ENCODE data around the gene SYNGR3. TPM values are rescaled to one million over a fixed set of nuclear protein-coding genes. Genes with fewer than 3 reads are reported as not detected.
"Not testable (repeated sequence)": the region's sequence is repeated elsewhere in the genome, so short reads cannot be mapped to it uniquely, and the experiment has no call there.

The SYNGR3 gene
- total RNA-seq, 1 donor from 2014 or later, result 6.0 TPM

DNA sequence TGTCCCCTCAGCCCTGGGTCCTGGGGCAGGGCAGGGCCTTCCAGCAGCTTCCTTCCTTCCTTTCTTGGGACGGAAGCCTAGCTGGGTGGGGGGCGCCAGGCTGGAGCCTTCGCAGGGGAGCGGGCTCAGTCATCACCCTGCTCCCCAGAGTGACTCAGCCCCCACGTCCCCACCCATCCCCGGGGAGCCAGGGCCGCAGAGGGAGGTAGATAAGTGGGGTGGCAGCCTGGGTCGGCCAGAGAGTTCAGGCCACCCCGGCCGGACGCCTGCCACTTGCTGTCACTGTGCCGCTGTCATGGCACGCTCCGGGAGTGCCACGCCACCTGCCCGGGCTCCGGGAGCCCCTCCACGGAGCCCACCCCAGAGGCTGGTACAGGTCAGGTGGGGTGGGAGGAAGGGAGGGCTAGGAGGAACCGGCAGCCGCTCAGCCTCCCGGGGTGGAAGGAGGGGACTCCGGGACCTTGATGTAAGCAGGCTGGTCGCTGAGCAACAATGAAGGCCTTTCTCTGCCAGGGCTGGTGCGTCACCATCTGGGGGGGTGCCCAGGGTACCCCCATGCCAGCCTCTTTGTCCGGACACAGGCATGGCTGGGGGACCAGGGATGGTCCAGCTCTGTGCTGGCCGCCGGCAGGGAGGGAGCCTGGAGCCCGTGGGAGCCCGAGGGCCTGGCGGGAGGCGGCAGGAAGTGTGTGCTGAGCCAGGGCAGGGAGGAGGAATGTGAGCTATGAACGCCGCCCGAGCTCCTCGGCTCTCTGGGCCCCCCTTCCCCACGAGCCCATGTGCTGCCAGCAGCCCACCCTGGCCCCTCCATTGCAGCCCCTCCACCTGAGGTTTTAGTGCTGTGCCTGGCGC is 43.5 kb downstream of the SYNGR3 start:
- Histone ChIP-seq H3K9me3 (ENCODE audit: insufficient read depth, low read depth, low read length) (no peaks in the 10 kb centered on the region), H3K79me2 (ENCODE audit: insufficient read depth, low read length) (peaks cover 62% of the 10 kb centered on the region), H2AFZ (ENCODE audit: low read depth, low read length) (peak overlapping the region; percentile 65), H3K36me3 (ENCODE audit: insufficient read depth, low read length) (no peaks in the 10 kb centered on the region), H3K4me1 (ENCODE audit: insufficient read depth, low read length) (peaks cover 55% of the 10 kb centered on the region), H3K27me3 (ENCODE audit: insufficient read depth, low read length) (no peaks in the 10 kb centered on the region), H4K20me1 (ENCODE audit: insufficient read depth, low read length) (peaks cover 17% of the 10 kb centered on the region), H3K27ac (ENCODE audit: low read depth, low read length) (peak overlapping the region; percentile 95), H3K9ac (ENCODE audit: low read length) (peak overlapping the region; percentile 89), H3K4me2 (ENCODE audit: low read length) (peak overlapping the region; percentile 99), H3K4me3 (ENCODE audit: insufficient read depth, low read depth, low read length) (peak overlapping the region; percentile 75)
- TF ChIP-seq, protein P1, sequence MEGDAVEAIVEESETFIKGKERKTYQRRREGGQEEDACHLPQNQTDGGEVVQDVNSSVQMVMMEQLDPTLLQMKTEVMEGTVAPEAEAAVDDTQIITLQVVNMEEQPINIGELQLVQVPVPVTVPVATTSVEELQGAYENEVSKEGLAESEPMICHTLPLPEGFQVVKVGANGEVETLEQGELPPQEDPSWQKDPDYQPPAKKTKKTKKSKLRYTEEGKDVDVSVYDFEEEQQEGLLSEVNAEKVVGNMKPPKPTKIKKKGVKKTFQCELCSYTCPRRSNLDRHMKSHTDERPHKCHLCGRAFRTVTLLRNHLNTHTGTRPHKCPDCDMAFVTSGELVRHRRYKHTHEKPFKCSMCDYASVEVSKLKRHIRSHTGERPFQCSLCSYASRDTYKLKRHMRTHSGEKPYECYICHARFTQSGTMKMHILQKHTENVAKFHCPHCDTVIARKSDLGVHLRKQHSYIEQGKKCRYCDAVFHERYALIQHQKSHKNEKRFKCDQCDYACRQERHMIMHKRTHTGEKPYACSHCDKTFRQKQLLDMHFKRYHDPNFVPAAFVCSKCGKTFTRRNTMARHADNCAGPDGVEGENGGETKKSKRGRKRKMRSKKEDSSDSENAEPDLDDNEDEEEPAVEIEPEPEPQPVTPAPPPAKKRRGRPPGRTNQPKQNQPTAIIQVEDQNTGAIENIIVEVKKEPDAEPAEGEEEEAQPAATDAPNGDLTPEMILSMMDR (IDR thresholded peaks at IDR 0.05; ENCODE audit: insufficient read depth, low read depth, low read length), result no peak
- no peak for TF ChIP-seq EZH2 (IDR thresholded peaks at IDR 0.05; ENCODE audit: insufficient read depth, low read length)
- DNase-seq (ENCODE audit: low read depth) (peak; percentile 59), FAIRE-seq (no peak)
- peaks cover 14% of the 10 kb centered on the region for H3K4me1 Mint-ChIP-seq (ENCODE audit: low read depth, unreplicated experiment)
- H3K27ac Mint-ChIP-seq (ENCODE audit: unreplicated experiment), result peak overlapping the region; percentile 62
- H3K9me3 Mint-ChIP-seq (ENCODE audit: unreplicated experiment), result no peaks in the 10 kb centered on the region
- no peaks in the 10 kb centered on the region for H3K36me3 Mint-ChIP-seq (ENCODE audit: low read depth, unreplicated experiment)
- H3K27me3 Mint-ChIP-seq (ENCODE audit: low read depth, unreplicated experiment), result no peaks in the 10 kb centered on the region
- H3K4me3 Mint-ChIP-seq (ENCODE audit: unreplicated experiment), result no peak overlapping the region

DNA sequence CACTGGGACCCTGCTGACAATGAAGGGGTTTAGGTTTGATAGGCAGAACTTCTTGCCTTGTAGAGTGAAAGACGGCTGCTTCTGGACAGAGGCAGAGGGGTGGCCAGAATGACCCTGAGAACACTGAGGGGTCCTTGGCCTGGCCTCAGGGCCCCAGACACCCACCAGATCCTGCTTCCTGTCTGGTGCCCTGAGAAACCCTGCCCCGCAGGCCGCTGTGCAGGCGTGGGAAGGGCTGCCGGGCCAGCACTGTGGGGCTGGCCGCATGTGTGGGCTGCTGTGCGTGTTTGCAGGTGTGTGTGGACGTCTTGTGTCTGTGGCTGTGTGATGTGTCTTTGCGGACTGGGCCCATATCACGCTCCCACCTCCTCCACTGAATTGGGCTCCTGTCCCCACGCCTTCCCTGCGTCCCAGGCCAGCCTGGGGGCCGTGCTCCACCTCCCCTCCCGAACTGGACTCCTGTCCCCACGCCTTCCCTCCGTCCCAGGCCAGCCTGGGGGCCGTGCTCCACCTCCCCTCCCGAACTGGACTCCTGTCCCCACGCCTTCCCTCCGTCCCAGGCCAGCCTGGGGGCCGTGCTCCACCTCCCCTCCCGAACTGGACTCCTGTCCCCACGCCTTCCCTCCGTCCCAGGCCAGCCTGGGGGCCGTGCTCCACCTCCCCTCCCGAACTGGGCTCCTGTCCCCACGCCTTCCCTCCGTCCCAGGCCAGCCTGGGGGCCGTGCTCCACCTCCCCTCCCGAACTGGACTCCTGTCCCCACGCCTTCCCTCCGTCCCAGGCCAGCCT is 44.3 kb downstream of the SYNGR3 start:
- H3K4me3 Mint-ChIP-seq (ENCODE audit: unreplicated experiment); H3K9me3 ChIP-seq (ENCODE audit: insufficient read depth, low read depth, low read length); H3K27me3 ChIP-seq (ENCODE audit: insufficient read depth, low read length); H3K9me3 Mint-ChIP-seq (ENCODE audit: unreplicated experiment); H3K36me3 ChIP-seq (ENCODE audit: insufficient read depth, low read length); FAIRE-seq; H3K27me3 Mint-ChIP-seq (ENCODE audit: low read depth, unreplicated experiment); H3K36me3 Mint-ChIP-seq (ENCODE audit: low read depth, unreplicated experiment); H4K20me1 ChIP-seq (ENCODE audit: insufficient read depth, low read length): not testable (repeated sequence)
- peak overlapping the region; percentile 89 for H3K9ac ChIP-seq (ENCODE audit: low read length)
- Mint-ChIP-seq H3K4me1 (ENCODE audit: low read depth, unreplicated experiment) (peaks cover 13% of the 10 kb centered on the region), H3K27ac (ENCODE audit: unreplicated experiment) (peak overlapping the region; percentile 62)
- H3K79me2 ChIP-seq (ENCODE audit: insufficient read depth, low read length), result peaks cover 54% of the 10 kb centered on the region
- H3K27ac ChIP-seq (ENCODE audit: low read depth, low read length), result peak overlapping the region; percentile 95
- H3K4me1 ChIP-seq (ENCODE audit: insufficient read depth, low read length), result peaks cover 59% of the 10 kb centered on the region
- peak overlapping the region; percentile 99 for H3K4me2 ChIP-seq (ENCODE audit: low read length)
- peak overlapping the region; percentile 75 for H3K4me3 ChIP-seq (ENCODE audit: insufficient read depth, low read depth, low read length)
- peak; percentile 20 for DNase-seq (ENCODE audit: low read depth)
- peak overlapping the region; percentile 65 for H2AFZ ChIP-seq (ENCODE audit: low read depth, low read length)

GRCh38 chr16:2034696-2035430 is 45.1 kb downstream of the SYNGR3 start:
- Histone ChIP-seq H3K79me2 (ENCODE audit: insufficient read depth, low read length) (peaks cover 46% of the 10 kb centered on the region), H3K36me3 (ENCODE audit: insufficient read depth, low read length) (no peaks in the 10 kb centered on the region), H2AFZ (ENCODE audit: low read depth, low read length) (no peak overlapping the region), H3K4me2 (ENCODE audit: low read length) (peak overlapping the region; percentile 84), H4K20me1 (ENCODE audit: insufficient read depth, low read length) (peaks cover 4% of the 10 kb centered on the region), H3K9ac (ENCODE audit: low read length) (peak overlapping the region; percentile 75), H3K27me3 (ENCODE audit: insufficient read depth, low read length) (no peaks in the 10 kb centered on the region), H3K4me3 (ENCODE audit: insufficient read depth, low read depth, low read length) (peak overlapping the region; percentile 39), H3K4me1 (ENCODE audit: insufficient read depth, low read length) (peaks cover 66% of the 10 kb centered on the region), H3K27ac (ENCODE audit: low read depth, low read length) (peak overlapping the region; percentile 90), H3K9me3 (ENCODE audit: insufficient read depth, low read depth, low read length) (no peaks in the 10 kb centered on the region)
- no peak overlapping the region for H3K27ac Mint-ChIP-seq (ENCODE audit: unreplicated experiment)
- no peak for DNase-seq (ENCODE audit: low read depth)
- peak overlapping the region; percentile 67 for H3K4me3 Mint-ChIP-seq (ENCODE audit: unreplicated experiment)
- H3K27me3 Mint-ChIP-seq (ENCODE audit: low read depth, unreplicated experiment), result no peaks in the 10 kb centered on the region
- peaks cover 15% of the 10 kb centered on the region for H3K4me1 Mint-ChIP-seq (ENCODE audit: low read depth, unreplicated experiment)
- no peaks in the 10 kb centered on the region for H3K9me3 Mint-ChIP-seq (ENCODE audit: unreplicated experiment)
- no peak for FAIRE-seq
- TF ChIP-seq, protein P1 (IDR thresholded peaks at IDR 0.05; ENCODE audit: insufficient read depth, low read depth, low read length), result no peak
- TF ChIP-seq EZH2 (IDR thresholded peaks at IDR 0.05; ENCODE audit: insufficient read depth, low read length), result no peak
- H3K36me3 Mint-ChIP-seq (ENCODE audit: low read depth, unreplicated experiment), result no peaks in the 10 kb centered on the region
